HG03378 (cell line): ENCODE measurements around the gene RAB3B.
"Not testable (repeated sequence)": the region's sequence is repeated elsewhere in the genome, so short reads cannot be mapped to it uniquely, and the experiment has no call there.

ENCODE experiments used
- ATAC-seq: cut with Tn5 transposase; IDR thresholded peaks from one replicate; pipeline ENCODE4 v1.9.1; 2021; ENCODE audit warnings: mild to moderate bottlenecking, moderate library complexity; ENCODE audit not compliant: unreplicated experiment

RAB3B gene, protein sequence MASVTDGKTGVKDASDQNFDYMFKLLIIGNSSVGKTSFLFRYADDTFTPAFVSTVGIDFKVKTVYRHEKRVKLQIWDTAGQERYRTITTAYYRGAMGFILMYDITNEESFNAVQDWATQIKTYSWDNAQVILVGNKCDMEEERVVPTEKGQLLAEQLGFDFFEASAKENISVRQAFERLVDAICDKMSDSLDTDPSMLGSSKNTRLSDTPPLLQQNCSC

DNA sequence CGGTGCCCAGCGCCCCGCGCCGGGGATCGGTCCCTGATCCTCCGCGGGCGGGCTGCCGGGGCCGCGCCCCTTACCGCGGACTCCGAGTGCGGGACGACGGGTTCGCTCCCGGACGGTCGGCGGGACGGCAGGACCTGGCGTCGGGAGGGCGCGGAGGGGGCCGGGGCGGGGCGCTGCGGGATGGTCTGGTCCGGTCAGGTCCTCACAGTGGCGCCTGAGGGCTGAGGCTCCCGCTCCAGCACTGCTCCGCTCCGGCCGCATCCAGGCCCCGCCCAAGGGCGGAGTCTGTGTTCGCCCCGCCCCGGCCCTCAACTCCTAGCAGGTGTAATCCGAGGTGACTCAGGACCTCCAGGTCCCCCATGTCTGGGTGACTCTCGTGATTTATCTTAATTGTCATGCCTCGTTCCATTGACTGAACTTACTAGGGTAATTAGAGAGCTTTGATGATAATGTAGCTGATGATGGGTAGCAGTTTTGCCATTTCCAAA lies at the start of gene RAB3B:
Gene RAB3B (minus strand): TSS at position 223 of the 488 bp plus-strand sequence. CDS start 13,583 bp downstream, outside the sequence.
- no peak for ATAC-seq

DNA sequence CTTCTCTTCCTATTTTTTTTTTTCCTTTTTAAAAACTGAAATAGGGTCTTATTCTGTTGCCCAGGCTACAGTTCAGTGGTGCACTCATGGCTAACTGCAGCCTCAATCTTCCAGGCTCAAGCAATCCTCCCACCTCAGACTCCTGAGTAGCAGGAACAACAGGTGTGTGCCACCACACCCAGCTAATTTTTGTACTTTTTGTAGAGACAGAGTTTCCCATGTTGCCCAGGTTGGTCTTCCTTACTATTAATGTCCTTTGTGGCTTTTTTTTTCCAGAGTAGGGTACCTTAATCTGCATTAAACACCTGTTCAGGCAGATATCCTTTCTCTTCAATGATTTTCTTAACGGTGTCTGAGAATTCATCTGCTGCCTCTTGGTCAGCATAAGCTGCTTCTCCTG lies 47.4 kb upstream of the RAB3B start:
- no peak for ATAC-seq

DNA sequence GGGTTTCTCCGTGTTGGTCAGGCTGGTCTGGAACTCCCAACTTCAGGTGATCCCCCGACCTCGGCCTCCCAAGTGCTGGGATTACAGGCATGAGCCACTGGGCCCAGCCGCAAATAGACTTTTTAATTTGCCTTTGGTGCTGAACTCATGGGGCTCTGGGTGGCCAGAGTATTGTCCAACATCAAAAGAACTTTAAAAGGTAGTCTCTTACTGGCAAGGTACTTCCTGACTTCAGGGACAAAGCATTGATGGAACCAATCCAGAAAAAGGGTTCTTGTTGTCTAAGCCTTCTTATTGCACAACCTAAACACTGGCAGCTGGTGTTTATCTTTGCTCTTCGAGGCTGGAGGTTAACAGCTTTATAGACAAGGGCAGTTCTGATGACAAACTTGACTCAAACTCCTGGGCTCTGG lies 46.9 kb upstream of the RAB3B start:
- ATAC-seq, result no peak

DNA sequence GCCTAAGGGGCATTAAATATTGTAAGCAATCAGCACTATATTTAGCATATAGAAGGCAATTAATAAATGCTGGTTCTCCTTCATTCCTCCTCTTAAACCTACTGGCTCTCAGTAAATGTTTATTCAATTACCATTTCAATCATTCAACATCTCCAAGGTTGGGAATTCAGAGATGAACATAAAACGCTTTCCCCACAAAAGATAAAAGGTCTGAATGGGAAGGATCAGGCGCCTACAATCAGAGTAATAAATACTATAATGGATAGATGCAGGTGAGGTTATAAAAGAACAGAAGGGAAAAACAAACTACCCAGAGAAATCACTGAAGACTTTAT lies 43.5 kb upstream of the RAB3B start:
- no peak for ATAC-seq

DNA sequence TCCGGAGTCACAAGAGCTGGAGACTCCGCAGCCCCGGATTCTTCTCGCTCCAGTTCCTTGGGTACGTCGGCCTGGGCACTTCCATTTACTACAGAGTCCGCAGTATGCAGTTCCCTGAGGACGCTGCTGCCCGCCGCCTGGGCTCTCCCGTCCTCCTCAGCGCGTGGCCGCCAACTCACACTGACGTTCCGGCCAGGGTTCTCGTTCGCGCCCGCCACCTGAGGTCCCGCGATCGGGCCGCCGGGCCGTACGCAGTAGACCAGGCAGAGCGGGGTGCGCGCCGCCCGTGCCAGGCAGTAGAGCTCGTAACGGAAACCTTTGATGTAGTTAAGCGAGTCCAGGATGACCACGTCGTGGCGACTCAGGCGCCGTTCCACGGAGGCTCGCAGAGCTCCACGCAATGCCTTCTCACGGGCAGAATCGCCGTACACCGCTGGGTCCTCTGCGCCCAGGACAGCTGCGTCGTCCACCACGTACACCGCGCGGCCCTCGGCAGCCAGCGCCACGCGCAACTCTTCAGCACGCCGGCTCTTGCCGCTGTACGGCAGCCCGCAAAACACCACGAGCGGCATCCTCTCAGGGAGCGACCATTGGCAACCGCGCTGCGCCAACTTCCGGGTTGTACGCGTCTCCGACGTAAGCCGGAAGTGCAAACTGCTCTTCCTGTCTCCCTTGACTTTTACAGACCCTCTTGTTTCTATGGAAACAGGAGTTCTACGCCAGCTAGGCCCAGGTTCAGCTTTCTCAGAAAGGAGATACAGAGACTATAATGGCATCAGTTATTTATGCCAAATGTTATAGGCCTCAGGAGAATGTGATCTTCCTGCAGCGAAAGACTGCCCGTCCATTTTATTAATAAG lies 42.9 kb upstream of the RAB3B start, which contains the start of gene KTI12:
Gene KTI12 (minus strand): TSS at position 621 of the 860 bp plus-strand sequence. CDS start 49 bp downstream, at position 572.
- peak; percentile 80 for ATAC-seq

DNA sequence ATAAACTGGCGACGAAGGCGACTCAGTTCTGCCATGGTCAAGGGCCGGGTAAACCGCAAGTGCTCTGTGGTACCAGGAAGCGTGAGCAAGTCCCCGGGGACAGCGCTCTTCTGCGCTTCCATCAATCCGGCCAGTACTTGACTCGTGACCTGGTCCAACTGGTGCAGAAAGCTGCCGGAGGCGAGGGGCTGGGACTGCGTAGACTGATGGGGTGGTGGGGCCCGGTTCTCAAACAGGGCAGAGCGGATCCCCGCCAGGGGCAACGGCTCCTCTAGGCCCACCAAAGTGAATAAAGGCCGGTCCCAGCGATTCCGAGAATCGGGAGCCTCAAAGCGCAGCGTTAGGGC lies 42.3 kb upstream of the RAB3B start:
- no peak for ATAC-seq

DNA sequence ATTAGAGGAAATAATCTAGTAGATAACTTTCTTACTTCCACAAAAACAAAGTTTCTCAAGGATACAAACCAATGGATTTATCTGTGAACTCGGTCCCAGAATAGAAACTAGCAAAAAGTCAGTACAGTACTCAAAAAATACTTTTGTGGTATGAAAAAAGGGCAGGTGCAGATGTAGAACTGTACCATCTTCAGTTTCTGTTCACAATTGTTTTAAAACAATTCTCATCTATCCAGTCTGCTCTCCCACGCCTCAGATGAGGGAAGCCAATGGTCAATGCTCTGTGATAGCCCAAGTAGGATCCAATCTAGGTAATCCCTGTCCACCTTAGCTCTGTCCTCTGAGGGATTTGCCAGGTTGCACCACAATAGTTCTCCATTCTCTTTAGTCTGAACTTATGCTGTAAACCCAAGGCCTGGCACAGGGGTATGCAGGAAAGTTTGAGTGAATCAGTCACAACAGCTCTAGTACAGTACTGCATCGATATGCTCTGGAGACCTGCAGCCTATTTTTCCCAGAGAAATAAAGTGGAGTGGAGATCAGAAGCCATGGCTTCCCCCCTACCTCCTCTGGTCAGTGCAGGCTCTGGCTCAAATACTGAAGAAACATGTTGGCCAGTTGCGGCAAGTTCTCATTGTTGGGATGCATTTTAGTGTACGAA lies 41.8 kb upstream of the RAB3B start:
- ATAC-seq, result no peak

DNA sequence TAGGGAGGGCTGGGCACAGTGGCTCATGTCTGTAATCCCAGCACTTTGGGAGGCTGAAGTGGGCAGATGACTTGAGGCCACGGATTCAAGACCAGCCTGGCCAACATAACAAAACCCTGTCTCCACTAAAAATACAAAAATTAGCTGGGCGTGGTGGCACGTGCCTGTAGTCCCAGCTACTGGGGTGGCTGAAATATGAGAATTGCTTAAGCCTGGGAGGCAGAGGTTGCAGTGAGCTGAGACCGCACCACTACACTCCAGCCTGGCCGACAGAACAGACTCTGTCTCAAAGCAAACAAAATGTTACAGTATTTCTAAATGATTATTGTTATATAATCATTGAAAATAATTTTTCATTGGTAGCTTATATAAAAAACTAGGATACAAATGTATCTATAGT lies 38.3 kb upstream of the RAB3B start:
- ATAC-seq, result not testable (repeated sequence)

DNA sequence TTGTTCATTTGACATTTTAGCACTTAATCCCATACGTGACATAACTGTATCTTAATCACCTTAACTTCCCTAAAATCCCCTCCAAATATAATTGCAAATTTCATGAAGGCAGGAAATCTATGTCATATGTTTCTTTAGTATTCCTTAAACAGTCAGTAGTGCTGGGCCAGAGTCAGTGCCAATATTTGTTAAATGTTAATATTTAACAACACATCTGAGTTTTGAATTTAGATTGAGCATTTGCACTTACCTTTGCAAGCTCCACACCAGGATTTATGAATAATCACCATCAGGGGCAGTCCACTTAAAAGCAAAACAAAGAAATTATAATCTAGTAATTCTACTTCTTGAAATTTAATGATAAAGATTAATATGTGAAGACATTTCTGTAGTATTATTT lies 37.8 kb upstream of the RAB3B start:
- no peak for ATAC-seq

DNA sequence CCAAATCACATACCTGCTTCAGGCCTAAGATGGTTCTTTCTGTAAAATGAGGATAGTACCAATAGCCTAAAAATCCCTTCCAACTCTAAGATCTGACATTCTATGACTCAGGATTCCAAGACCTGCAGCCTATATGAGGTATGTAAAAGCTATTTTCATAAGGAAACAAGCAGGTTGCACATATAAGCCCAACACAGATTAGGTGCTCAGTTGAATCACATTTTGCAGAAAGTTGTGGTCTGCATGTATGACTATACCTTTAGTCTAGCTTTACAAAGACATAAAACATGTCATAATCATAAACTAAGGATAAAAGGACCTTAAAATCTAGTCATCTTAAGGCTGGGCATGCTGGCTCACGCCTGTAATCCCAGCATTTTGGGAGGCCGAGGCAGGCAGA lies 35.8 kb upstream of the RAB3B start:
- no peak for ATAC-seq

DNA sequence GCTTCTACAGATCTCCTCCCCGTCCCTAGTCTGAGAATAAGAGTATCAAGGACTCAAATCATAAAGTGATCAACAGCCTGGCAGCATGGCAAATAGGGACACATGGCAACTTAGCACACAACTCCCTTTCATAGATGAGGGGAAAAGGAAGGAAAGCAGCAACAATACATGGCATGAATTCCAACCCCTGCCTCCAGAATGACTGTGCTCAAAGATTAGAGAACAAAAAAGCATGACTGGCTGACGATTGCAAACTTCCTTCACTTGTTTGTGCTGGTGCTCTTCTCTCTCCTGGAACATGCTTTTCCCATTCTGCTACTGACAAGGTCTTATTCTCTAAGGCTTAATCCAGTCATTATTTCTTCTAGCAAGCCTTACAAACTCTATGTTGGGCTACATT lies 31.6 kb upstream of the RAB3B start:
- no peak for ATAC-seq

DNA sequence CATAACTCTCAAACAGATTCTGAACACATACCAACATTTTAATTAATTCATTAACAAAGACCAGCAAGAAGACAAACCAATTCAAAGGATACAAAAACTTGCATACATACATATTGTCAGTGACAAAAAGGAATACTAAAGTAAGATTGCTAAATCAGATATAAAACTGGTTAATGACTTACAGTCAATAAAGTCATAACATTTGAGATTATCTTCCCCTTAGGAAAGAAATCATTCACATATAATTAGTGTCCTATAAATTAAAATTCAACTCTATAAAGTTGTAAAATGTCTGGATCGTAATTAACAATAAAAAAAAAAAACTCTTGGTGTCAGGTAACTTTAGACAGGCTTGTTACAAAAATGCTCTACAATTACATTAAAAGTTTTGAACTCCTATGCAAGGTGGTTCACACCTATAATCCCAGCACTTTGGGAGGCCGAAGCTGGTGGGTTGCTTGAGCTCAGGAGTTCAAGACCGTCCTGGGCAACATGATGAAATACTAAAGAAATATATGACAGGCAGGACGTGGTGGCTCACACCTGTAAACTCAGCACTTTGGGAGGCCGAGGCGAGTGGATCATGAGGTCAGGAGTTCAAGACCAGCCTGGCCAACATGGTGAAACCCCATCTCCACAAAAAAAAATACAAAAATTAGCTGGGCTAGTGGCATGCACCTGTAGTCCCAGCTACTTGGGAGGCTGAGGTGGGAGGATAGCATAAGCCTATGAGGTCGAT lies 17.7 kb upstream of the RAB3B start:
- ATAC-seq, result no peak

DNA sequence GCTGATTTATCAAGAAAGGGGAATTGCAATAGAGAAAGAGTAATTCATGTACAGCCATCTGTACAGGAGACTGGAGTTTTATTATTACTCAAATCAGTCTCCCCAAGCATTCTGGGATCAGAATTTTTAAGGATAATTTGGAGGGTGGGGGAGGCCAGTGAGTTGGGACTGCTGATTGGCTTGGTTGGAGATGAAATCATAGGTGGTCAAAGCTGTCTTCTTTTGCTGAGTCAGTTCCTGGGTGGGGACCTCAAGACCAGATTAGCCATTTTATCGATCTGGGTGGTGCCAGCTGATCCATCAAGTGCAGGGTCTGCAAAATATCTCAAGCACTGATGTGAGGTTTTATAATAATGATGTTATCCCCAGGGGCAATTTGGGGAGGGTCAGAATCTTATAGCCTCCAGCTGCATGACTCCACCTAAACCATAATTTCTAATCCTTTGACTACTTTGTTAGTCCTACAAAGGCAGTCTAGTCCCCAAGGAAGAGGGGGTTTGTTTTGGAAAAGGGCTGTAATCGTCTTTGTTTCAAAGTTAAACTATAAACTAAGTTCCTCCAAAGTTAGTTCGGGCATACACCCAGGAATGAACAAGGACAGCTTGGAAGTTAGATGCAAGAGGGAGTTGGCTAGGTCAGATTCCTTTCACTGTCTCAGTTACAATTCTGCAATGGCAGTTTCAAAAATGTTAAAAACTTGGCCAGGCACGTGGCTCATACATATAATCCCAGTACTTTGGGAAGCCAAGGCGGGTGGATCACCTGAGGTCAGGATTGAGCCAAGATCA lies 16.9 kb upstream of the RAB3B start:
- no peak for ATAC-seq

DNA sequence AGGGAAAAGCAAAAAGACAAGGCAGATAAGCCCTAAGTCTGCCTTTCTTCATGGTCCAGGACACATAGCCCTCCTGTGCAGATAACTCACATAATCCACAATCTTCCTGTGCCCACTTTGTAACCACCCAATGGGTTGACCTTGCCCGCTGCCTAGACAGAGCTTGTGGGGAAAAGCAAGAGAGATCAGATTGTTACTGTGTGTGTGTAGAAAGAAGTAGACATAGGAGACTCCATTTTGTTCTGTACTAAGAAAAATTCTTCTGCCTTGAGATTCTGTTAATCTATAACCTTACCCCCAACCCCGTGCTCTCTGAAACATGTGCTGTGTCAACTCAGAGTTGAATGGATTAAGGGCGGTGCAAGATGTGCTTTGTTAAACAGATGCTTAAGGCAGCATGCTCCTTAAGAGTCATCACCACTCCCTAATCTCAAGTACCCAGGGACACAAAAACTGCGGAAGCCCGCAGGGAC lies 15.6 kb upstream of the RAB3B start:
- ATAC-seq, result not testable (repeated sequence)

DNA sequence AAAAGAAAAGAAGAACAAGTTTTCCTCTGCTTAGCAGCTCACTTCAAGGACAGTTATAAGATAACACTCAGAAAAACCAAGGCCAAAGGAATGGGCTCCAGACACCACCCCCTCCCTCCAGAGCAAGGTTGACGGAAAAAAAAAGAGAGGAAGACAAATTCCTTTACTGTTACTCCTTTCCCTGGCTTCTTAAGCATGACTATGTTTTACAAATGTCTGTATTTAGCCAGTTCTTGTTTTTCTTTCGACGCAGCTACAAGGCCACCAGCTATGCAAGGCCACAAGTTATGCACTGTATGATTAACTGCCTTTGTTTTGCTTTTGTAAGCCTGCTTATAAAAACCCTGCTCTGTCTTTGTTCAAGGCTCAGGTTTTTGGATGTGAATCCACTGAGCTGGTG lies 15.0 kb upstream of the RAB3B start:
- not testable (repeated sequence) for ATAC-seq

DNA sequence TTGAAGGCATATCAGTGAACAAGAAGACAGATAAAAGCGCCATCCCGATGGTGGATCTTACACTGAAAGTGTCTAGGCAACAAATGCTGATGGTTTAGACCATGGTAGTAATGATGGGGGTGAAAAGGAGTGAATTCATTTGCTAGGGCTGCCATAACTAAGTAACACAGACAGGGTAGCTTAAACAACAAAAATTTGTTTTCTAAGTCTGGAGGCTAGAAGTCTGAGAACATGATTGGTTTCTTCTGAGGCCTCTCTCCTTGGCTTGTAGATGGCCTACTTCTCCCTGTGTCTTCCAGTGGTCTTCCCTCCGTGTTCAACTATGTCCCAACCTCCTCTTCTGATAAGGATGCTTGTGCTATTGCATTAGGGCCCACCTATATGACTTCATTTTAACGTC lies 13.4 kb upstream of the RAB3B start:
- ATAC-seq, result no peak

DNA sequence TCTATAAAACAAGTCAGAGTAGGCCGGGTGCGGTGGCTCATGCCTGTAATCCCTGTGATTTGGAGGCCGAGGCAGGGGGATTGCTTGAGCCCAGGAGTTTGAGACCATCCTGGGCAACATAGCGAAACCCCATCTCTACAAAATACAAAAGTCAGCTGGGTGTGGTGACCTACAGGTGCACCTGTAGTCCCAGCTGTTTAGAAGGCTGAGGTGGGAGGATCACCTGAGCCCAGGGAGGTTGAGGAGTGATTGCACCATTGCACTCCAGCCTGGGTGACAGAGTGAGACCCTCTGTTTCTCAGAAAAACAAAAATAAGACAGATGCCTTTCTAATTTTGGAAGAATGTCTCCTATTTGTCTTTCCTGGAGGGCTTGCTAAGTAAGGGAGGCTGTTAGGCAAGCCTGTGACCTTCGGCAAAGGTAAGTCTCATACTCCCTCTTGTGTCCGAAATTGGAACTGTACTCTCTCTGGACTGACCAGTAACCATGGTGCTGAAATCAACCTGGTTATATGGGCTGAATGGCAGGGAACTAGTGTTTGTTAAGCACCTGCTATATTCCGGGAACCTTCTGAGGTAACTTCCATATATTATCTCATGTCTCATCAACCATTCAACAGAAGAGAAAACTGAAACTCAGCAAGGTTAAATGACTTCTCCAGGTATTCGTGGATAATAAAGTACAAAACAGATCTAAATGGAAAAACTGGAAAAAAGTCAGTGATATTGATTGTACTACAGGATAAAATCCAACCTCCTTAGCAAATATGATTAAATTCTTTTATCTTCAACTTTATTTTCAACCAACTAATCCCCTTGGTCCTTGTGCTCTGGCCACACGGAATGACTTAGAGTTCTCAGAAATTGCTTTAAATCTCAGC lies 11.8 kb upstream of the RAB3B start:
- peak; percentile 67 for ATAC-seq

DNA sequence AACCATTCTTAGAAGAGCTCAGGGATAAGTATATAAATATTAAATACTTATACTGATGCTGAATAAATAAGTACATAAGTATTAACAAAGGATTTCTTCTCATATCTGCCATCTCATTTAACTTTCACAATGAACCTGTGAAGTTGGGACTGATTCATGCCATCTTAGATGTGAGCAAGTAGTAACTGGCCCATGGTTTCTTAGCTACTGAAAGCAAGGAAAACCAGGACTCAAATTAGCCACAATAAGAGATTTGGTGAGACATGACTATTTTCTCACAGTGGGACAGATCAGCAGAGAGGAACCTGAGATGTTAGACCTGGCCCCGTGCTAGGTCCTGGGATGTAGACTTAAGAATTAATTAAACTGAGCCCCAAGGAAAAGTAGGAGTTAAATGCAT lies 8.2 kb upstream of the RAB3B start:
- no peak for ATAC-seq

DNA sequence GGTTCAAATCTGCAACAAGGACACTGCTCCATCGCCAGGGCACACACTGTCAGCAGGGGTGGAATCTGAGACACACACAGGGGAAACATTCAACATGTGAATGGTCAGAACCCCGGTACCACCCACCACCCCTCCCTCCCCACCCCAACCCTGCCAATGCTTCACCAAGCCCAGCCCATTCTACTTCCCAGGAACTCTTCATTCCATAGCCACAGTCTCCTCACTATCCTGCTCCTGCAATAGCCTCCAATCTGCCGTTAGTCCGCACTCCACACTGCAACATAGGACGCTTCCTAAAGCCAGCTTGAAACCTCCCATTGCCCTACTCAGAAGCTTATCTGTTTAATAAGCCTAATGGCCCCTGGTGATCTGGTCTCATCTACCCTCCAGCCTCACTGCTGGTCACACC lies 7.5 kb upstream of the RAB3B start:
- no peak for ATAC-seq
